Measurements from ENCODE around the gene MRPS17.

Gene MRPS17

GRCh38 chr7:55973747-55974250, 22.1 kb downstream of the MRPS17 start:
- DNase-seq = no peak

- DNase-seq = no peak
These were observed 24.4 kb downstream of the MRPS17 start for GRCh38 chr7:55975988-55976633.

GRCh38 chr7:55977831-55978230, 26.2 kb downstream of the MRPS17 start:
- DNase-seq = peak; percentile 28

- no peak for DNase-seq
These were observed 28.6 kb downstream of the MRPS17 start for GRCh38 chr7:55980266-55980665.

- no peak for DNase-seq
These were observed 31.9 kb downstream of the MRPS17 start for GRCh38 chr7:55983537-55983936.

GRCh38 chr7:55992346-55992745, 40.7 kb downstream of the MRPS17 start:
- DNase-seq = no peak

- no peak for DNase-seq
These were observed 45.3 kb downstream of the MRPS17 start for GRCh38 chr7:55996856-55997500.

GRCh38 chr7:56003749-56004148, 52.1 kb downstream of the MRPS17 start:
- no peak for DNase-seq
